GM12873 (cell line): ENCODE results near the gene SPRYD4.

ENCODE experiments used
- CTCF ChIP-seq: IDR thresholded peaks from 2 replicates; pipeline ENCODE4 v1.5.1; 2012; ENCODE audit warnings: low read depth, mild to moderate bottlenecking, moderate library complexity, low read length, control low read depth; ENCODE audit not compliant: insufficient read depth; ENCODE audit errors: missing control alignments

The SPRYD4 gene

GRCh38 chr12:56477521-56478225 is 9.3 kb downstream of the SPRYD4 start:
- no peak for TF ChIP-seq CTCF

- TF ChIP-seq CTCF = no peak
These were observed 11.2 kb downstream of the SPRYD4 start for GRCh38 chr12:56479625-56480024.

- no peak for TF ChIP-seq CTCF
These were observed 16.2 kb downstream of the SPRYD4 start for GRCh38 chr12:56484566-56484965.

- TF ChIP-seq CTCF = no peak
These were observed 18.3 kb downstream of the SPRYD4 start for GRCh38 chr12:56486694-56487093.

GRCh38 chr12:56487448-56488040 is 19.2 kb downstream of the SPRYD4 start:
- no peak for TF ChIP-seq CTCF

GRCh38 chr12:56488041-56488955 is 19.9 kb downstream of the SPRYD4 start, which contains the start of gene GLS2:
TSS of gene GLS2 (minus strand) at chr12:56488161. CDS start at chr12:56488118, 43 bp downstream.
- no peak for TF ChIP-seq CTCF

- no peak for TF ChIP-seq CTCF
These were observed 22.0 kb downstream of the SPRYD4 start for GRCh38 chr12:56490360-56490759.
